Measurements from ENCODE around the gene SPRR2F.

SPRR2F gene

DNA sequence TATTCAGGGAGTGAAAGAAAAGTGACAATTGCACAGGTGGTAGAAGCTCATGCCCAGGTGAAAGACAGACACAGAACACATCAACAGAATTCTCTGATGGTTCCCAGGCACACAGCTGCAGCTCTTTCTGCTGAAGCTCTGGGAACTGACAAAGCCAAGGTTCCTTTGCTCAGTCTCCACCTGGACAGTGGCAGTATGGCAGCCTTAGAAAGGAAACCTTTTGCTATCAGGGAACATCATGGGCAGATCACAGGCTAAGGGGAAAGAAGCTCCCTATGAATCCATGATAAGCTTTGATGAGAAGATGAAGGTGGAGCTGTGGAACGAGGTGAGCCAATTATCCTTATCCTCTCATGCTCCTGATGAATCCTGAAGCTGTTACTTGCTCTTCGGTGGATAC, 43.1 kb downstream of the SPRR2F start:
- H3K27ac ChIP-seq = no peak overlapping the region
- H3K4me3 ChIP-seq (ENCODE audit: low read depth, low read length) = no peak overlapping the region
- in situ Hi-C loops (cut with HindIII; ENCODE audit: low pct_ligation_motif_present, low sequenced_read_pairs) = no loop called here
- H3K27me3 ChIP-seq (replicated peaks) = no peaks in the 10 kb centered on the region
- TF ChIP-seq, protein P1, sequence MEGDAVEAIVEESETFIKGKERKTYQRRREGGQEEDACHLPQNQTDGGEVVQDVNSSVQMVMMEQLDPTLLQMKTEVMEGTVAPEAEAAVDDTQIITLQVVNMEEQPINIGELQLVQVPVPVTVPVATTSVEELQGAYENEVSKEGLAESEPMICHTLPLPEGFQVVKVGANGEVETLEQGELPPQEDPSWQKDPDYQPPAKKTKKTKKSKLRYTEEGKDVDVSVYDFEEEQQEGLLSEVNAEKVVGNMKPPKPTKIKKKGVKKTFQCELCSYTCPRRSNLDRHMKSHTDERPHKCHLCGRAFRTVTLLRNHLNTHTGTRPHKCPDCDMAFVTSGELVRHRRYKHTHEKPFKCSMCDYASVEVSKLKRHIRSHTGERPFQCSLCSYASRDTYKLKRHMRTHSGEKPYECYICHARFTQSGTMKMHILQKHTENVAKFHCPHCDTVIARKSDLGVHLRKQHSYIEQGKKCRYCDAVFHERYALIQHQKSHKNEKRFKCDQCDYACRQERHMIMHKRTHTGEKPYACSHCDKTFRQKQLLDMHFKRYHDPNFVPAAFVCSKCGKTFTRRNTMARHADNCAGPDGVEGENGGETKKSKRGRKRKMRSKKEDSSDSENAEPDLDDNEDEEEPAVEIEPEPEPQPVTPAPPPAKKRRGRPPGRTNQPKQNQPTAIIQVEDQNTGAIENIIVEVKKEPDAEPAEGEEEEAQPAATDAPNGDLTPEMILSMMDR (IDR thresholded peaks at IDR 0.05; ENCODE audit: low read depth, low read length, missing control alignments) = no peak
- DNase-seq = no peak
- no peaks in the 10 kb centered on the region for H3K36me3 ChIP-seq (replicated peaks)

All from brain microvascular endothelial cell (primary cell).